ENCODE measurements around the gene TNFRSF8. TPM values are rescaled to one million over a fixed set of nuclear protein-coding genes. Genes with fewer than 3 reads are reported as not detected.

TNFRSF8 gene
- total RNA-seq, 2 donors from 2014 or later: 0.16 to 0.47 TPM

GRCh38 chr1:12127206-12127810 lies 64.2 kb downstream of the TNFRSF8 start:
- no peak for TF ChIP-seq CTCF (IDR thresholded peaks at IDR 0.05)
- Histone ChIP-seq H3K36me3 (no peaks in the 10 kb centered on the region), H3K9me3 (no peaks in the 10 kb centered on the region), H3K4me1 (no peaks in the 10 kb centered on the region), H3K9ac (ENCODE audit: low read depth in 2 of 2, low read length in 2 of 2) (no peak overlapping the region), H3K4me3 (no peak overlapping the region), H3K27me3 (no peaks in the 10 kb centered on the region), H3K27ac (no peak overlapping the region)
- no peak for DNase-seq
- intact Hi-C loops (cut with DNase I): no loop called here

GRCh38 chr1:12128120-12128519 lies 65.0 kb downstream of the TNFRSF8 start:
- H3K27me3 ChIP-seq: no peaks in the 10 kb centered on the region
- TF ChIP-seq CTCF (IDR thresholded peaks at IDR 0.05): no peak
- no peak overlapping the region for H3K27ac ChIP-seq
- no peaks in the 10 kb centered on the region for H3K36me3 ChIP-seq
- DNase-seq: no peak
- no peak overlapping the region for H3K4me3 ChIP-seq
- H3K4me1 ChIP-seq: no peaks in the 10 kb centered on the region
- intact Hi-C loops (cut with DNase I): no loop called here
- H3K9me3 ChIP-seq: no peaks in the 10 kb centered on the region
- peak overlapping the region in 1 of 2 donors; percentile 19 for H3K9ac ChIP-seq (ENCODE audit: low read depth in 2 of 2, low read length in 2 of 2)

GRCh38 chr1:12129624-12130023 lies 66.5 kb downstream of the TNFRSF8 start:
- Histone ChIP-seq H3K36me3 (no peaks in the 10 kb centered on the region), H3K27me3 (no peaks in the 10 kb centered on the region), H3K4me3 (no peak overlapping the region), H3K27ac (no peak overlapping the region), H3K4me1 (no peaks in the 10 kb centered on the region), H3K9ac (ENCODE audit: low read depth in 2 of 2, low read length in 2 of 2) (no peak overlapping the region), H3K9me3 (no peaks in the 10 kb centered on the region)
- intact Hi-C loops (cut with DNase I): no loop called here
- TF ChIP-seq CTCF (IDR thresholded peaks at IDR 0.05): no peak
- DNase-seq: no peak

GRCh38 chr1:12130466-12131130 lies 67.5 kb downstream of the TNFRSF8 start:
- intact Hi-C loops (cut with DNase I): no loop called here
- H3K27ac ChIP-seq: no peak overlapping the region

GRCh38 chr1:12132078-12132477 lies 69.0 kb downstream of the TNFRSF8 start:
- Histone ChIP-seq H3K9ac (ENCODE audit: low read depth in 2 of 2, low read length in 2 of 2) (no peak overlapping the region), H3K36me3 (no peaks in the 10 kb centered on the region), H3K27me3 (no peaks in the 10 kb centered on the region), H3K4me1 (no peaks in the 10 kb centered on the region), H3K27ac (peak overlapping the region; percentile 57), H3K9me3 (no peaks in the 10 kb centered on the region), H3K4me3 (no peak overlapping the region)
- intact Hi-C loops (cut with DNase I): no loop called here
- DNase-seq: no peak
- no peak for TF ChIP-seq CTCF (IDR thresholded peaks at IDR 0.05)

More at GRCh38 chr1:12130466-12131130, 67.5 kb downstream of the TNFRSF8 start:
- no peaks in the 10 kb centered on the region for H3K4me1 ChIP-seq
- H3K4me3 ChIP-seq: no peak overlapping the region
- DNase-seq: no peak
- TF ChIP-seq CTCF (IDR thresholded peaks at IDR 0.05): no peak
- H3K9me3 ChIP-seq: no peaks in the 10 kb centered on the region
- H3K36me3 ChIP-seq: no peaks in the 10 kb centered on the region
- no peak overlapping the region for H3K9ac ChIP-seq (ENCODE audit: low read depth in 2 of 2, low read length in 2 of 2)
- no peaks in the 10 kb centered on the region for H3K27me3 ChIP-seq
